Neutrophil (primary cell): Measurements from ENCODE around the gene FBP2.

Experiments used
- H3K27ac ChIP-seq: fragments of 200-600 bp; sonication (generic); 2 replicates; pipeline ENCODE4 v1.5.1; 2016; ENCODE audit warnings: mild to moderate bottlenecking, moderate library complexity
- H3K27me3 ChIP-seq: fragments of 200-600 bp; sonication (generic); 2 replicates; pipeline ENCODE4 v1.6.0; 2016; ENCODE audit warnings: mild to moderate bottlenecking
- H3K36me3 ChIP-seq: fragments of 200-600 bp; sonication (generic); 2 replicates; pipeline ENCODE4 v1.5.1; 2017
- H3K4me1 ChIP-seq, 2 experiments: fragments of 200-600 bp in 1 of 2; sonication (generic) in 1 of 2; 1 replicate in 1 of 2; 2 replicates in 1 of 2; pipeline versions ENCODE4 v1.5.1 to v1.6.1; 2013 to 2016; ENCODE audit warnings: low read depth in 1 of 2, low read length in 1 of 2, mild to moderate bottlenecking in 1 of 2, moderate library complexity in 1 of 2; ENCODE audit not compliant: control insufficient read depth in 1 of 2, insufficient read depth in 1 of 2
- H3K4me3 ChIP-seq, 2 experiments: fragments of 200-600 bp in 1 of 2; sonication (generic) in 1 of 2; 1 replicate in 1 of 2; 2 replicates in 1 of 2; pipeline ENCODE4 v1.5.1; 2013 to 2016; ENCODE audit warnings: low read depth in 1 of 2, low read length in 1 of 2, mild to moderate bottlenecking in 1 of 2, moderate library complexity in 1 of 2
- H3K9me3 ChIP-seq: fragments of 200-600 bp; sonication (generic); 2 replicates; pipeline ENCODE4 v1.5.1; 2016
- CTCF ChIP-seq: fragments of 200-600 bp; sonication (generic); IDR thresholded peaks from 2 replicates; pipeline ENCODE4 v1.5.1; 2016; ENCODE audit warnings: antibody characterized with exemption

The FBP2 gene

GRCh38 chr9:94606646-94607422 is 13.2 kb upstream of the FBP2 start:
- Histone ChIP-seq H3K27ac (no peak overlapping the region), H3K27me3 (no peaks in the 10 kb centered on the region), H3K36me3 (no peaks in the 10 kb centered on the region), H3K4me1 (peaks cover 4 to 5% of the 10 kb centered on the region in 2 experiments), H3K4me3 (no peak overlapping the region), H3K9me3 (no peaks in the 10 kb centered on the region)
- no peak for TF ChIP-seq CTCF

- peak; percentile 48 for TF ChIP-seq CTCF
- H3K27me3 ChIP-seq = no peaks in the 10 kb centered on the region
- H3K4me1 ChIP-seq = peaks cover 4 to 5% of the 10 kb centered on the region in 2 experiments
- H3K36me3 ChIP-seq = no peaks in the 10 kb centered on the region
- H3K27ac ChIP-seq = no peak overlapping the region
- no peaks in the 10 kb centered on the region for H3K9me3 ChIP-seq
- H3K4me3 ChIP-seq = no peak overlapping the region
Observed at GRCh38 chr9:94603259-94604160, 9.9 kb upstream of the FBP2 start.

GRCh38 chr9:94602666-94603065 is 9.0 kb upstream of the FBP2 start:
- H3K4me1 ChIP-seq = peaks cover 4 to 5% of the 10 kb centered on the region in 2 experiments
- no peak for TF ChIP-seq CTCF
- H3K27me3 ChIP-seq = no peaks in the 10 kb centered on the region
- no peak overlapping the region for H3K4me3 ChIP-seq
- no peaks in the 10 kb centered on the region for H3K9me3 ChIP-seq
- no peak overlapping the region for H3K27ac ChIP-seq
- H3K36me3 ChIP-seq = no peaks in the 10 kb centered on the region

- no peak for TF ChIP-seq CTCF
- H3K9me3 ChIP-seq = no peaks in the 10 kb centered on the region
- no peaks in the 10 kb centered on the region for H3K36me3 ChIP-seq
- H3K27me3 ChIP-seq = no peaks in the 10 kb centered on the region
- H3K4me1 ChIP-seq = peaks cover 4 to 5% of the 10 kb centered on the region in 2 experiments
- H3K4me3 ChIP-seq = no peak overlapping the region
- no peak overlapping the region for H3K27ac ChIP-seq
Observed at GRCh38 chr9:94600715-94601114, 7.1 kb upstream of the FBP2 start.

- H3K4me3 ChIP-seq = no peak overlapping the region
- TF ChIP-seq CTCF = no peak
Observed at GRCh38 chr9:94600258-94600657, 6.6 kb upstream of the FBP2 start.

More at GRCh38 chr9:94600258-94600657, 6.6 kb upstream of the FBP2 start:
- Histone ChIP-seq H3K27me3 (no peaks in the 10 kb centered on the region), H3K9me3 (no peaks in the 10 kb centered on the region), H3K4me1 (peaks cover 4 to 5% of the 10 kb centered on the region in 2 experiments), H3K27ac (no peak overlapping the region), H3K36me3 (no peaks in the 10 kb centered on the region)
